ENCODE data around the gene PSTPIP1. TPM values are rescaled to one million over a fixed set of nuclear protein-coding genes. Genes with fewer than 3 reads are reported as not detected.

PSTPIP1 gene
- total and polyA plus RNA-seq, 2 of the 13 experiments (the other 11 are each of a cell fraction or from before 2014, with no cell fraction given): 4.4 to 8.7 TPM

DNA sequence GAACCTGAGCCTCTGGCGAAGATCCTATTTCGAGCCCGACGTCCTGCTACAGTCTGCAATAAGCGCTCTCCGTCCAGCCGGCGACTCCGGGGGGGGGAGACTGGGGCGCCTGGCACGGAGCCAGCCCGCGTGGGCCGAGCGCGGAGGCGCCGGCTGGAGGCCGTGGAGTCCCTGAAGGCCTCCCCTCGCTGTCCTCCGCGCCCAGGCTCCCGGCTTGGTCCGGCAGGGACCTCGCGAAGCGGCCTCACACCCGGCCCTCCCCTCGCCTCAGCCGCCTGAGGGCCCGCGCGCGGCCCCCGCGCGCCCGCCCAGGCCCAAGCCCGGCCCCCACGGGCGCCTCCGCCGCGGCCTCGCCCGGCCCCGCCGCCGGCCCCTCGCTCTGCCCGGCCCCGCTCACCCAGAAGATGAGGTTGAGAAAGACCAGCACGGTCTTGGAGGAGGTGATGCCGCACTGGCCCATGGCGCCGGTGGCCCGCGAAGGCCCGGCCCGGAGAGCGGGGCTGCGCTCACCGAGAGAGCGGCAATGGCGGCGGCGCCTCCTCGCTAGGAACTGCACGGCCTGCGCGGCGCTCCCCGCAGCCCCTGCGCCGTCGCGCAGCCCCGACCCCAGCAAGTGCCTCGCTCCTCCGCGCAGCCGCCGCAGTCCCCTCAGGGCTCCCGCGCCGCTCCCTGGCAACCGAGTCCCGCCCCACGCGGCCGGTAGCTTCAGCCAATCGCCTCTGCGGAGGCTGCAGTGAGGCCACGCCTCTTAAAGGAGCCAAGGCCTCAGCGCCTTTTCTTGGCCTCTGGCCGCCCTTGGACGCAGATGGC lies 75.8 kb downstream of the PSTPIP1 start, which contains the start of gene TSPAN3 (continued):
- peak; percentile 56 for TF ChIP-seq ASH2L (IDR thresholded peaks at IDR 0.05; ENCODE audit: insufficient read length, low read depth, low read length)
- 0 out of 2 replicates have a peak, but pooled peaks have one; percentile 40 for TF ChIP-seq ZIK1 (CRISPR knock-in tag; IDR thresholded peaks at IDR 0.05; ENCODE audit: borderline replicate concordance, low read depth)
- TF ChIP-seq MTERF4 (CRISPR knock-in tag; IDR thresholded peaks at IDR 0.05): no peak
- peak; percentile 50 for TF ChIP-seq ZNF329 (CRISPR knock-in tag; IDR thresholded peaks at IDR 0.05; ENCODE audit: low read depth)
- no peak for TF ChIP-seq BRD4 (CRISPR knock-in tag; IDR thresholded peaks at IDR 0.05)
- TF ChIP-seq ZBTB42 (CRISPR knock-in tag; IDR thresholded peaks at IDR 0.05): no peak
- no peak for TF ChIP-seq NFRKB (IDR thresholded peaks at IDR 0.05)
- TF ChIP-seq ZNF501 (CRISPR knock-in tag; IDR thresholded peaks at IDR 0.05): 0 out of 2 replicates have a peak, but pooled peaks have one; percentile 3
- TF ChIP-seq TEAD3 (CRISPR knock-in tag; optimal IDR thresholded peaks at IDR 0.05; ENCODE audit: borderline replicate concordance): no peak
- TF ChIP-seq, protein P1, sequence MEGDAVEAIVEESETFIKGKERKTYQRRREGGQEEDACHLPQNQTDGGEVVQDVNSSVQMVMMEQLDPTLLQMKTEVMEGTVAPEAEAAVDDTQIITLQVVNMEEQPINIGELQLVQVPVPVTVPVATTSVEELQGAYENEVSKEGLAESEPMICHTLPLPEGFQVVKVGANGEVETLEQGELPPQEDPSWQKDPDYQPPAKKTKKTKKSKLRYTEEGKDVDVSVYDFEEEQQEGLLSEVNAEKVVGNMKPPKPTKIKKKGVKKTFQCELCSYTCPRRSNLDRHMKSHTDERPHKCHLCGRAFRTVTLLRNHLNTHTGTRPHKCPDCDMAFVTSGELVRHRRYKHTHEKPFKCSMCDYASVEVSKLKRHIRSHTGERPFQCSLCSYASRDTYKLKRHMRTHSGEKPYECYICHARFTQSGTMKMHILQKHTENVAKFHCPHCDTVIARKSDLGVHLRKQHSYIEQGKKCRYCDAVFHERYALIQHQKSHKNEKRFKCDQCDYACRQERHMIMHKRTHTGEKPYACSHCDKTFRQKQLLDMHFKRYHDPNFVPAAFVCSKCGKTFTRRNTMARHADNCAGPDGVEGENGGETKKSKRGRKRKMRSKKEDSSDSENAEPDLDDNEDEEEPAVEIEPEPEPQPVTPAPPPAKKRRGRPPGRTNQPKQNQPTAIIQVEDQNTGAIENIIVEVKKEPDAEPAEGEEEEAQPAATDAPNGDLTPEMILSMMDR (CRISPR knock-in tag; IDR thresholded peaks at IDR 0.05): no peak
- peak; percentile 48; the same call in 1 of the 2 replicates for TF ChIP-seq HDAC1 (CRISPR knock-in tag; IDR thresholded peaks at IDR 0.05)
- 0 out of 2 replicates have a peak, but pooled peaks have one; percentile 48 for TF ChIP-seq ZSCAN5A (CRISPR knock-in tag; IDR thresholded peaks at IDR 0.05; ENCODE audit: borderline replicate concordance)
- TF ChIP-seq ZNF782 (CRISPR knock-in tag; IDR thresholded peaks at IDR 0.05; ENCODE audit: borderline replicate concordance): no peak
- no peak for TF ChIP-seq ZNF552 (CRISPR knock-in tag; IDR thresholded peaks at IDR 0.05; ENCODE audit: borderline replicate concordance)
- TF ChIP-seq TAF1 (CRISPR knock-in tag; IDR thresholded peaks at IDR 0.05): peak; percentile 85
- TF ChIP-seq, protein P2, sequence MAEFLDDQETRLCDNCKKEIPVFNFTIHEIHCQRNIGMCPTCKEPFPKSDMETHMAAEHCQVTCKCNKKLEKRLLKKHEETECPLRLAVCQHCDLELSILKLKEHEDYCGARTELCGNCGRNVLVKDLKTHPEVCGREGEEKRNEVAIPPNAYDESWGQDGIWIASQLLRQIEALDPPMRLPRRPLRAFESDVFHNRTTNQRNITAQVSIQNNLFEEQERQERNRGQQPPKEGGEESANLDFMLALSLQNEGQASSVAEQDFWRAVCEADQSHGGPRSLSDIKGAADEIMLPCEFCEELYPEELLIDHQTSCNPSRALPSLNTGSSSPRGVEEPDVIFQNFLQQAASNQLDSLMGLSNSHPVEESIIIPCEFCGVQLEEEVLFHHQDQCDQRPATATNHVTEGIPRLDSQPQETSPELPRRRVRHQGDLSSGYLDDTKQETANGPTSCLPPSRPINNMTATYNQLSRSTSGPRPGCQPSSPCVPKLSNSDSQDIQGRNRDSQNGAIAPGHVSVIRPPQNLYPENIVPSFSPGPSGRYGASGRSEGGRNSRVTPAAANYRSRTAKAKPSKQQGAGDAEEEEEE (CRISPR knock-in tag; IDR thresholded peaks at IDR 0.05; ENCODE audit: borderline replicate concordance): no peak
- peak; percentile 60 for TF ChIP-seq ZNF777 (CRISPR knock-in tag; IDR thresholded peaks at IDR 0.05)
- no peak for TF ChIP-seq ZNF496 (CRISPR knock-in tag; IDR thresholded peaks at IDR 0.05; ENCODE audit: insufficient replicate concordance)
- peak; percentile 36; the same call in 1 of the 2 replicates for TF ChIP-seq ZNF768 (CRISPR knock-in tag; IDR thresholded peaks at IDR 0.05)
- peak; percentile 20; the same call in 1 of the 2 replicates for TF ChIP-seq ZFP82 (CRISPR knock-in tag; IDR thresholded peaks at IDR 0.05; ENCODE audit: borderline replicate concordance)
- TF ChIP-seq CENPT (CRISPR knock-in tag; IDR thresholded peaks at IDR 0.05; ENCODE audit: low read depth): 0 out of 2 replicates have a peak, but pooled peaks have one; percentile 28
- no peak for TF ChIP-seq MAZ (IDR thresholded peaks at IDR 0.05; ENCODE audit: borderline replicate concordance, low read depth, low read length)
- TF ChIP-seq MAZ (CRISPR knock-in tag; IDR thresholded peaks at IDR 0.05; ENCODE audit: low read depth): peak; percentile 70; the same call in 1 of the 2 replicates

Measured in HepG2 (cell line).